DND-41 (cell line): ENCODE measurements around the gene GPX5.

Experiments
- EZH2 ChIP-seq: IDR thresholded peaks from 3 replicates; pipeline ENCODE4 v1.6.1; 2012; ENCODE audit warnings: borderline replicate concordance, low read depth, mild to moderate bottlenecking, moderate library complexity, low read length, inconsistent platforms; ENCODE audit not compliant: severe bottlenecking
- TF ChIP-seq, protein P1 (sequence below): IDR thresholded peaks from 2 replicates; pipeline ENCODE4 v1.5.1; 2012; ENCODE audit warnings: borderline replicate concordance, low read length, moderate library complexity, mild to moderate bottlenecking; ENCODE audit not compliant: poor library complexity, severe bottlenecking; ENCODE audit errors: extremely low read depth

DNA sequence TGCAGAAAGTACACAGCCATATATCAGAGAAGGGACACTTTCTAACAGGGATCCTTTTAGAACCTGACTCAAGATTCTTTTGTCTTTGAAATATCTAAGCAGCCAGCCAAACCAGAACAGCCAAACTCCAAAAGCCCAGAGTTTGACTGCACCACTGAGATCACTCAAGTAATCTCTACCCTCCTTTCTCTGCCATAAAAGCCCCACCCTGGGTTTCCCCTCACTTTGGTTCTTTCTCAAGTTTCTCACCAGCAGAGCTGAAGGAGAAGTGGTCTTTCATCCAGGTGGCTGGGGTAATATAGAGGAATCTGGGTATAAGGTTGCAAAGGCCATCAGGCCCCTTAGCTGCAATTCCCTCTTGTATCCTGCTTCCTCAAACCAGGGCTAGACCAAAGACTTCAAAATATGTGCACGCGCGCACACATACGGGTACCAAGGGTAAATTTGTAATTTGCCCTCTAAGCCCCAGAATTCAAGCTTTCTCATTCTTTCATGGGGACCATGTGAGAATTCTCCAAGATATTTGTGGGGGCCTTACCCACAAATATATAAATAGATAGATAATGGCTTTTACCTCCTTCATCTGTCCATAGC is 42.9 kb downstream of the GPX5 start:
- TF ChIP-seq, protein P1, sequence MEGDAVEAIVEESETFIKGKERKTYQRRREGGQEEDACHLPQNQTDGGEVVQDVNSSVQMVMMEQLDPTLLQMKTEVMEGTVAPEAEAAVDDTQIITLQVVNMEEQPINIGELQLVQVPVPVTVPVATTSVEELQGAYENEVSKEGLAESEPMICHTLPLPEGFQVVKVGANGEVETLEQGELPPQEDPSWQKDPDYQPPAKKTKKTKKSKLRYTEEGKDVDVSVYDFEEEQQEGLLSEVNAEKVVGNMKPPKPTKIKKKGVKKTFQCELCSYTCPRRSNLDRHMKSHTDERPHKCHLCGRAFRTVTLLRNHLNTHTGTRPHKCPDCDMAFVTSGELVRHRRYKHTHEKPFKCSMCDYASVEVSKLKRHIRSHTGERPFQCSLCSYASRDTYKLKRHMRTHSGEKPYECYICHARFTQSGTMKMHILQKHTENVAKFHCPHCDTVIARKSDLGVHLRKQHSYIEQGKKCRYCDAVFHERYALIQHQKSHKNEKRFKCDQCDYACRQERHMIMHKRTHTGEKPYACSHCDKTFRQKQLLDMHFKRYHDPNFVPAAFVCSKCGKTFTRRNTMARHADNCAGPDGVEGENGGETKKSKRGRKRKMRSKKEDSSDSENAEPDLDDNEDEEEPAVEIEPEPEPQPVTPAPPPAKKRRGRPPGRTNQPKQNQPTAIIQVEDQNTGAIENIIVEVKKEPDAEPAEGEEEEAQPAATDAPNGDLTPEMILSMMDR = no peak
- TF ChIP-seq EZH2 = no peak
